Breast epithelium (tissue), 4 donors: ENCODE data around the gene HIVEP2. TPM values are rescaled to one million over a fixed set of nuclear protein-coding genes. Genes with fewer than 3 reads are reported as not detected.

Experiments used
- DNase-seq, 2 donors: peaks; one replicate each; pipeline ENCODE4 v3.0.0-alpha.2; 2019; ENCODE audit warnings: low spot score in 2 of 2
- H3K27ac ChIP-seq, 2 donors: fragments of 200-600 bp; sonication (generic) in 1 of 2; one replicate each; pipeline ENCODE4 v1.5.1; 2016 to 2019; ENCODE audit warnings: mild to moderate bottlenecking in 1 of 2
- H3K27me3 ChIP-seq, 2 donors: fragments of 200-600 bp; sonication (generic) in 1 of 2; one replicate each; pipeline versions ENCODE4 v1.5.1 to v1.6.0; 2017 to 2019; ENCODE audit warnings: control low read depth in 1 of 2, mild to moderate bottlenecking in 1 of 2
- H3K36me3 ChIP-seq: fragments of 200-600 bp; one replicate; pipeline ENCODE4 v1.5.1; 2019
- H3K4me1 ChIP-seq, 2 donors: fragments of 200-600 bp; sonication (generic); one replicate each; pipeline ENCODE4 v1.5.1; 2016 to 2019; ENCODE audit warnings: control low read depth in 1 of 2
- H3K4me3 ChIP-seq, 3 donors: fragments of 200-600 bp; sonication (generic); 1 replicate in 2 of 3; 2 replicates in 1 of 3; pipeline ENCODE4 v1.5.1; 2016 to 2019; ENCODE audit warnings: mild to moderate bottlenecking in 3 of 3, moderate library complexity in 2 of 3
- H3K9me3 ChIP-seq, 2 donors: fragments of 200-600 bp; sonication (generic) in 1 of 2; one replicate each; pipeline ENCODE4 v1.5.1; 2016 to 2019; ENCODE audit warnings: control low read depth in 1 of 2
- POLR2A ChIP-seq: fragments of 450-650 bp; IDR thresholded peaks from one replicate; pipeline ENCODE4 v1.6.1; 2016; ENCODE audit warnings: antibody characterized with exemption, mild to moderate bottlenecking, moderate library complexity
- POLR2AphosphoS5 ChIP-seq, 3 donors: sonication (generic); formaldehyde crosslinking; IDR thresholded peaks; one replicate each; pipeline ENCODE4 v1.6.1; 2017; ENCODE audit warnings: antibody characterized with exemption in 3 of 3
- intact Hi-C: fragments of 100-400 bp; cut with DNase I; formaldehyde crosslinking; loops from one replicate; pipeline ENCODE4 v1.15.1; 2023; ENCODE audit warnings: low total_unique reads
- total RNA-seq, 3 donors: library from RNA; depleted of rRNA; stranded (reverse); fragments of >200 nt; gene quantifications; one replicate each; pipeline ENCODE4 v1.1.0, GENCODE V29; 2016
- TF ChIP-seq, protein P1 (sequence below), 3 donors: fragments of 450-650 bp; IDR thresholded peaks; one replicate each; pipeline ENCODE4 v1.5.1; 2016 to 2017; ENCODE audit warnings: antibody characterized with exemption in 3 of 3, mild to moderate bottlenecking in 3 of 3, moderate library complexity in 3 of 3

The HIVEP2 gene
- total RNA-seq, 3 donors from 2014 or later = 20.6 to 25.0 (median 23.9) TPM

- intact Hi-C loops = no loop called here
- no peaks in the 10 kb centered on the region for H3K36me3 ChIP-seq
- no peak overlapping the region for H3K4me3 ChIP-seq
- no peaks in the 10 kb centered on the region for H3K9me3 ChIP-seq
- H3K27me3 ChIP-seq = no peaks in the 10 kb centered on the region
- H3K27ac ChIP-seq = no peak overlapping the region
- no peaks in the 10 kb centered on the region for H3K4me1 ChIP-seq
- TF ChIP-seq POLR2A (no peak), POLR2AphosphoS5 (IDR thresholded peaks at IDR 0.05) (no peak)
- TF ChIP-seq, protein P1, sequence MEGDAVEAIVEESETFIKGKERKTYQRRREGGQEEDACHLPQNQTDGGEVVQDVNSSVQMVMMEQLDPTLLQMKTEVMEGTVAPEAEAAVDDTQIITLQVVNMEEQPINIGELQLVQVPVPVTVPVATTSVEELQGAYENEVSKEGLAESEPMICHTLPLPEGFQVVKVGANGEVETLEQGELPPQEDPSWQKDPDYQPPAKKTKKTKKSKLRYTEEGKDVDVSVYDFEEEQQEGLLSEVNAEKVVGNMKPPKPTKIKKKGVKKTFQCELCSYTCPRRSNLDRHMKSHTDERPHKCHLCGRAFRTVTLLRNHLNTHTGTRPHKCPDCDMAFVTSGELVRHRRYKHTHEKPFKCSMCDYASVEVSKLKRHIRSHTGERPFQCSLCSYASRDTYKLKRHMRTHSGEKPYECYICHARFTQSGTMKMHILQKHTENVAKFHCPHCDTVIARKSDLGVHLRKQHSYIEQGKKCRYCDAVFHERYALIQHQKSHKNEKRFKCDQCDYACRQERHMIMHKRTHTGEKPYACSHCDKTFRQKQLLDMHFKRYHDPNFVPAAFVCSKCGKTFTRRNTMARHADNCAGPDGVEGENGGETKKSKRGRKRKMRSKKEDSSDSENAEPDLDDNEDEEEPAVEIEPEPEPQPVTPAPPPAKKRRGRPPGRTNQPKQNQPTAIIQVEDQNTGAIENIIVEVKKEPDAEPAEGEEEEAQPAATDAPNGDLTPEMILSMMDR (IDR thresholded peaks at IDR 0.05) = no peak
- DNase-seq = no peak
These were observed 29.9 kb downstream of the HIVEP2 start for GRCh38 chr6:142914937-142915697.

DNA sequence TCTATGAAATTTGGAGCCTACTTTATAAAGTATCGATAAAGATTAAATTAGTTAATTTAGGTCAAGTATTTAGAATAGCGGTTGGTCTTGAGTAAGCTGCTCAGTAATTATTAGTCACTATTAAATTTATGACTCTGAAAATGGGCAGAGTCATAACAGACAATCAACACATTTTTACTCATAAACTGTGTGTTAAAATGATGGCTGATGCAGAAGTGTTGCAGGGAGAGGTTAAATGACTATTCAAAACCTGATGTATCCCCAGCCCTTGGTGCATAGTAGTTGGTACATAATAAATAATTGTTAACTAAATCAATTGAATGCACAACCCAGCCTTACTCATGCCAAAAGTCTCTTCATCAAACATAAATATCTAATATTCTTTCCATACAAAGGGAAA, 30.6 kb downstream of the HIVEP2 start:
- Histone ChIP-seq H3K27me3 (no peaks in the 10 kb centered on the region), H3K4me3 (no peak overlapping the region), H3K4me1 (no peaks in the 10 kb centered on the region), H3K9me3 (no peaks in the 10 kb centered on the region), H3K27ac (no peak overlapping the region), H3K36me3 (no peaks in the 10 kb centered on the region)
- no peak for DNase-seq
- TF ChIP-seq POLR2AphosphoS5 (IDR thresholded peaks at IDR 0.05) = no peak
- TF ChIP-seq, protein P1 (IDR thresholded peaks at IDR 0.05) = no peak
- no peak for TF ChIP-seq POLR2A
- intact Hi-C loops = no loop called here

DNA sequence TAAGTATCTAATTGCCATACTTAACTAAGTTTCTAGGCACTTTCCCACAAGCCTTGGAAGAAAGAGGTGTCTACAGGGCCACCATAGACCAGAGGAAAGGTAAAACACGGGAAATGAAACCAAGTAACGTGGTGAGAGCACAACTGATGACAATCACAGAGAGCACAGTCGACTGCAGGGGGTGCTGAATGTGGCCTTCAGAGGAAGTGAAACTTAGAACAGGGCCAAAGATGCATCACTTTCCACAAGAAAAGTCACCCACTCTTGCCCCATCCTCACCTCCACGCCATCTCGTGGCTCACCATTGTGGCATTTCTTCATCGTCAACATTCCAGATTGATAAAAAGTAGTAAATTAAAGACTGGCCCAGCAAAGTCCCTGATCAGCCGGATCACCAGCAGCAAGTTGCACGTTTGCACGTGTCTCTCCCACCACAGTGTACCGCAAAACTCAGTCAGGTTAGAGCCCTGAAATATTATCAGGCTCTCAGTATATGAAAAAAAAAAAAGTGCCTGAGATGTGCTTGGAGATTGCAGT, 31.4 kb downstream of the HIVEP2 start:
- intact Hi-C loops = no loop called here
- H3K9me3 ChIP-seq = no peaks in the 10 kb centered on the region
- no peaks in the 10 kb centered on the region for H3K27me3 ChIP-seq
- no peaks in the 10 kb centered on the region for H3K36me3 ChIP-seq
- TF ChIP-seq POLR2AphosphoS5 (IDR thresholded peaks at IDR 0.05) (no peak), POLR2A (no peak)
- TF ChIP-seq, protein P1 (IDR thresholded peaks at IDR 0.05) = no peak
- H3K4me3 ChIP-seq = no peak overlapping the region
- H3K4me1 ChIP-seq = no peaks in the 10 kb centered on the region
- no peak overlapping the region for H3K27ac ChIP-seq
- DNase-seq = no peak

DNA sequence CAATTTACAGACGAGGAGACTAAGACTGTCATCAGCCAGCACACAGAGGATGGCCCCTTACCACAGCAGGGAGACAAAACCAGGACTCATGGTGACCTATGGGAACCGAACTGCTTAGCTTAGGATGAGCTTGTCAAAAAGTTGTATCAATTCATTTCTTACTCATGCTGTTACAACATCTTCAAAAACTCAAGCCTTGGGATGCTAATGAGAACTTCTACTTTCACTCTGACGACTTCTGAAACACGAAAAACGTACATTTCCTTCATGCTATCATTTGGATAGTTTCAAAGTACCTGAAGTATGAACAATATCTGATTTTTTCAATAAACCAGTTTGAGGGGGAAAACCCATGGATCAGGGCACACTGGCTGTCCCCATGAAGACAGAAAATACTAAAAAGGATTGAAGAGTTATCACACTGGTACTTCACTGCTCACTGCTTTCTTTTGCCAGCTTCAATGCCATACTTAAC, 31.9 kb downstream of the HIVEP2 start:
- no peaks in the 10 kb centered on the region for H3K4me1 ChIP-seq
- H3K4me3 ChIP-seq = no peak overlapping the region
- TF ChIP-seq POLR2A = no peak
- TF ChIP-seq, protein P1 (IDR thresholded peaks at IDR 0.05) = no peak
- TF ChIP-seq POLR2AphosphoS5 (IDR thresholded peaks at IDR 0.05) = no peak
- no peak for DNase-seq
- no peaks in the 10 kb centered on the region for H3K9me3 ChIP-seq
- H3K36me3 ChIP-seq = no peaks in the 10 kb centered on the region
- H3K27me3 ChIP-seq = no peaks in the 10 kb centered on the region
- no peak overlapping the region for H3K27ac ChIP-seq
- intact Hi-C loops = no loop called here

DNA sequence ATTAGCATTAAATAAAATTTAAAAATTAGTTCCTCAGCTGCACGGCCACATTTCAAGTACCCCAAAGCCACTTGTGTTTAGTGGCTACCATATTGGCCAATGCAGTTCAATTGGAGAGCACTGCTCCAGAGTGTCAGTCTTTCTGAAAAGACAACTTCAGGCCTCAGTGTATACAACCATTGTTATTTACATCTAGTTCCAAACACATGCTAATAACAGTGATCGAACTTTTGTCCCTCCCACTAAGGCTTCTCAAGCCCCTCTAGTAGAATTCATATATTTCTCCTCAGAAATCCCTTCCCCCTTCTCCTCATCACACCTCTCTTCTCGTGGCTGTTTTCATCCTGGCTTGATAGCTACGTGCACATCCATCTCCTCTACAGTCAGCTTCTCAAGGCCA, 32.9 kb downstream of the HIVEP2 start:
- intact Hi-C loops = no loop called here
- no peaks in the 10 kb centered on the region for H3K4me1 ChIP-seq
- H3K27me3 ChIP-seq = no peaks in the 10 kb centered on the region
- H3K4me3 ChIP-seq = no peak overlapping the region
- no peak for DNase-seq
- H3K9me3 ChIP-seq = no peaks in the 10 kb centered on the region
- no peaks in the 10 kb centered on the region for H3K36me3 ChIP-seq
- H3K27ac ChIP-seq = no peak overlapping the region
- no peak for TF ChIP-seq POLR2AphosphoS5 (IDR thresholded peaks at IDR 0.05)
